ENCODE results near the gene KLF4.
A peak's percentile ranks its signal among the peaks of the same experiment; 100 is the strongest.
"Not testable (repeated sequence)": the region's sequence is repeated elsewhere in the genome, so short reads cannot be mapped to it uniquely, and the experiment has no call there.

The KLF4 gene

DNA sequence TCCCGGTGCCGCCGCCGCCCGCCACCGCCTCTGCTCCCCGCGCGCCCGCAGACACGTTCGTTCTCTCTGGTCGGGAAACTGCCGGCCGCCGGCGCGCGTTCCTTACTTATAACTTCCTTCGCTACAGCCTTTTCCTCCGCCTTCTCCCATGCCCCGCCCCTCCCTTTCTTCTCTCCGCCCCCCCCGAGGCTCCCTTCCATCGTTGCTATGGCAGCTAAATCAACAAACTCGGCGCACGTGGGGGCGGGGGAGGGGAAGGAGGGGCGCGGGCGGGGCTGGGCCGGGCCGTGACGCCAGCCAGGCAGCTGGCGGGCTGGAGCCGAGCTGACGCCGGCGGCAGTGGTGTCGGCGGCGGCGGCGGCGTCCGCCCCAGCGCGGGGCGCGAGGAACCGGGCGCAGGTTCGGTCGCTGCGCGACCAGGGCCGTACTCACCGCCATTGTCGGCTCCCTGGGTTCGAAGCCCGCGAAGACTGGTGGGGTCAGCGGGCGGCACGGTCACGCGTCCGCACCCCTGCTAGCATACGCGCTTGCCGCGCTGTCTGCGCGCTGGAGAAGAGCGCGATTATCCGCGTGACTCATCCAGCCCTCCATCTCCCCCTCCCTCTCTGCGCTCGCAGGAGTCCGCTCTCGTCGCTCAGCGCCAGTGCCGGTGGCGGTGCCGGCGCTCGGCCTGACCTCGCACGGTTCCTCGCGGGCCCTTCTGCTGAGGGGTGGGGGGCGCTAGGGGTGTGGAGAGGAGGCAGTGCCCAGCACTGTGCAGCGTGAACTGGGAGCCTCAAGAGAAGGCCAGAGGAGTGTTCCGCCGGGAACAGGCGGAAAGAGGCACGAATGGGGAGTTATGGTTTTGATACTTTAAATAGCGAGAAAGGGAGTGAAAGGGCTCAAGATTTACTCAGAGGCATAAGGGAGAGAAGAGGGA is at the start of gene KLF4:
TSS of gene KLF4 (minus strand) at position 83 of the 919 bp plus-strand sequence. CDS start 597 bp downstream, outside the sequence.
- peak; percentile 59 to 64 for DNase-seq (ENCODE audit: low read depth in 2 of 2)

DNA sequence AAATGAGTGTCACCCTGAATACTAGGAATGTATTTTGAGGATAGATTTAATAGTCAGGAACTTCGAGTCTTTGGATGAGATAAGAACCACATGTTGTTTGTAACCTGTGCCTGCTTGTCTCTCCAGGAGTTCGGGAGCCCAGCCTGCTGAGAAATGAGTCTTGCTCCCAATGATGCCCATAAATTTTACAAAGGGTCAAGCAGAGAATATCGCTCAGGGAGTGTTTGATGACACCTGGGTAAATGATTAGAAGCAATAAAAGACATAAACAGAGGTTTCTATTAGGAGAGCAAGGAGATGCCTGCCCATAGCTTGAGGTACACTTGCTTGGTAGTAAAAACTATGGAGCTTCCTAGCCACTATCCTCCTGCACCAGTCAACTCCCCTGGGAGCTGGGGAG is 46.9 kb upstream of the KLF4 start:
- no peak for DNase-seq (ENCODE audit: low read depth in 2 of 2)

DNA sequence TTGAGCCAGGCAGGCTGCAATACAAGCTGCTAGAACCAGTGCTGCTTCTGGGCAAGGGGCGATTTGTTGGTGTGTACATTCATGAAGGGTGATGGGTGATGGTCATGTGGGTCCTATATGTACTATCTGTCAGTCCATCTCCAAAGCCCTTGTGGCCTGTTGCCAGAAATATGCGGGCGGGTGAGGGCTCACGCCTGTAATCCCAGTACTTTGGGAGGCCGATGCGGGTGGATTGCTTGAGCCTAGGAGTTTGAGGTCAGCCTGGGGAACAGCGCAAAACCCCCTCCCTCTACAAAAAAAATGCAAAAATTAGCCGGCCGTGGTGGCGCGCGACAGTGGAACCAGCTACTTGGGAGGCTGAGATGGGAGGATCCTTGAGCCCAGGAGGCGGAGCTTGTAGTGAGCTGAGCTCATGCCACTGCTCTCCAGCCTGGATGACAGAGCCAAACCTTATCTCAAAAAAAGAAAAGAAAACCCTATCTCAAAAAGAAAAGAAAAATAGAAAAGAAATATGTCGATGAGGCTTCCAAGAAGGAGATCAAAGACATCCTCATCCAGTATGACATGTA is 45.0 kb upstream of the KLF4 start:
- DNase-seq (ENCODE audit: low read depth in 2 of 2) = no peak

DNA sequence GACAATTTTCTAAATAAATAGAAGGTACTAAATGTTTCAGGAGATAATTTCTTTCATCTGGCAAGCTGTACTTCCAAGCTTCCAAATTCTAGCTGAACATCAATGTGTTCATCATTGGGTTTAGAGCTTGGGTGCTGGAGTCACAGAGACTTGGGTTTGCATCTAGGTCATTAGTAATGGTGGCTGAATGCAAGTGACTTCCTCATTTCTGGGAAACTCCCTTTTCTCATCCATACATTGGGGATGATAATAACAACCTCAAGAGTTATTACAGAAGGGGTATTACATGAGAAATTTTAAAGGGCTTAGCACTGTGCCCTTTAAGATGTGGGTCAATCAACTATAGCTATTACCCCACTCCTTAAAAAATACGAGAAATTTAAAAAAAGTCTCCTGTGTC is 41.1 kb upstream of the KLF4 start:
- no peak for DNase-seq (ENCODE audit: low read depth in 2 of 2)

DNA sequence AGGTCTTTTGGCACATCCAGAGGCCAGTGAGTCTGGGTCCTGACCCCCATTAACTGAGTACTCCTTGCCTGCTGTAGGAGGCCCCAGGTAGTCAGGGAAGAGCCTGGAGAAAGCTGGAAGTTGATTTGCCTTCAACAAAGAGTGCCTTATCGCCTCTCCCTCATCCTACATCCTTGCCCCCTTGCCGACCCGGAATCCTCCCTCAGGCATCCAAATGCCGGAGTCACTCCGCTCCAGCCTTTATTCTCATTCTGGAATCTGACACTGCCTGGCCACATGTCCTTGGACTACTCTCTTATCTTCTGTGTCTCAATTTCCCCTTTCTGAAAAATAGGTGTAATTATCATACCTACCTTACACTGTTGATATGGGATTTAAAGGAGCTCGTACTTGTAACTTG is 39.1 kb upstream of the KLF4 start:
- no peak for DNase-seq (ENCODE audit: low read depth in 2 of 2)

DNA sequence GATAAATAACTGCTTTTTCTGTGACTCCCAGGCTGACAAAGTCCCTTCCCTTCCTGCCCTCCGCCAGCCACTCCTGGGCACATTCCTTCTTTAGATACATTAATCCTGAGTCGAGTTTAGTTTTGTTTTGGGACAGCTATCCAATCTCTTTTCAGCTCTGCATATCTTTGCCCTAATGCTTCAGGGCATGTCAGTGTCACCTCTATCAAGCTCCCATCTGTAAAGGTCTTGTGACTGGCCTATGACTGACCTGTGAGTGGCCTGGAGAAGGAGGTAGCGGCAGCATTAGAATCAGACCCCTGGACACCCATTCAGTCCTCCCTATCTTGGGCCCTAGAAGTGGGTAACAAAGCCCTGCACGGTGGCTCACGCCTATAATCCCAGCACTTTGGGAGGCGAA is 34.0 kb upstream of the KLF4 start:
- DNase-seq (ENCODE audit: low read depth in 2 of 2) = no peak

DNA sequence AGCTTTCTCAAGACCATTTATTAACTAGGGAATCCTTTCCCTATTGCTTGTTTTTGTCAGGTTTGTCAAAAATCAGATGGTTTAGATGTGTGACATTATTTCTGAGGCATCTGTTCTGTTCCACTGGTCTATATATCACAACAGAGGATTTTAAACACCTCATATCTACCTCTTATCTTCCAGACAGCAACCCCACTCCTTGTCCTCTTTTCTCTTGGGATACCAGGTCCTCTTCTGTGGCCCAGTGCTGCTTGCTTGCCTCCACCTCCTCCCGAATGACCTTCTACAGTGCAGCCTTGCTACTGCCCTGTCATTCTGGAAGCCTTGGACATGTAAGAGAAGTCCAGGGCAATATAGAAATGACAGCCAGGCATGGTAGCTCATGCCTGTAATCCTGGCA is 30.6 kb upstream of the KLF4 start:
- DNase-seq (ENCODE audit: low read depth in 2 of 2) = no peak

DNA sequence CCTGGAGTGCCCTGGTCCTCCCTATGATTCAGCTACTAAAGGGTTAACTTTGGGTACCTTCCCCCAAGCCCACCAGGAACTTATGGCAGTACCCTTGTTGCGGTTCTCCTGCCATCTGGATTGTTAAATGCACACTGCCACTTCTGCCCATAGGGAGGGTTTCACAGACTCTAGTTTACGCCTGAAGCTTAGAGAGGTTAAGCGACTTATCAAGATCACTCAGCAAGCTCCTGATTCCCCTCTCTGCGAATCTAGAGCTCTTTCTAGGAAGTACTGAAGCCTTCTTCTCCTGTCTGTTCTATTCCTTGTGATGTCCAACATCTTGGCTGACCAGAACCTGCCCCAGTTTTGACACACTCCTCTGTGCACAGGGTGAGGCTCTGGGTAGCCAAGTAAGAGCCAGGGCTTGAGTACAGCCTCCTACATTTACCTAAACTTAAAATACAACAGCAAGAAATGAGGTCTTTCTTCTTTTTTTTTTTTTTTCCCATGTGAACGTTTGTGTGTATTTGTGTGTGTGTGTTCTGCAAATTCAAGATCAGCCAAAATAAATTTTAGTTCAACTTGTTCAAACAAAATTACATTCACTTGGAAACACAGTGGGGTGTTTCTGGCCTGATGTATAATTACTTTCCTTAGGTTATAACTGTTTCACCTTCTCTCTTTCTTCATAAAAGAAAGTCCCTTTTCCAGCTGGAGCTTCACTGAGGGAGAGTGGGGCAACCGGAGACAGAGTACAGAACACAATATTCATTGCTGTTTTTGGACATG is 28.7 kb upstream of the KLF4 start:
- no peak for DNase-seq (ENCODE audit: low read depth in 2 of 2)

DNA sequence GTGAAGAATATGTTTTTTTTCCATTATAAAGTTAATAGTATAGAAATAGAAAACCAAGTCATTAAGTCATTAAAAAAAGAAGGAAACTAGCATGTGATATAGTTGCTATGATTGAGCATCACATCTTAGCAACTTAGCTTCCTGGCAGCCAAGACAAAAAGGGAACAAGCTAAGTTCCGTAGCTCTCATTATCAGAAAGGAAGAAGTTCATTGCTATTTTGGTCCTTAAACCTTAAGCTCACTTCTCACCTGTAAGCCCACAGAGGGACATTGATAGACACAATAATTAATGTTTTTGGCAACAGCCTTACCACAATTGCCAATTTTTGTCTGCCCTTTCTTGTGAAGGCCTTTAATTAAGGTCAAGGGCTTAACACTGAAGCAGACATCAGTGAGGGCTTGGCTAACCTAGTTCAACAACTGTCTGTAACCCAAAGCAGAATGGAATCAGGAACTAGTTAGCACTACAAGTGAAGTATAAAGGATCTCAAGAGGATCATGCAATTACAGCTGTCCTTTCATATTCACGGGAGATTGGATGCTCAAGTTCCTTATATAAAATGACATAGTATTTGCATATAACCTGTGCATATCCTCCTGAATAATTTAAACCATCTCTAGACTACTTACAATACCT is 24.0 kb upstream of the KLF4 start:
- DNase-seq (ENCODE audit: low read depth in 2 of 2) = no peak

DNA sequence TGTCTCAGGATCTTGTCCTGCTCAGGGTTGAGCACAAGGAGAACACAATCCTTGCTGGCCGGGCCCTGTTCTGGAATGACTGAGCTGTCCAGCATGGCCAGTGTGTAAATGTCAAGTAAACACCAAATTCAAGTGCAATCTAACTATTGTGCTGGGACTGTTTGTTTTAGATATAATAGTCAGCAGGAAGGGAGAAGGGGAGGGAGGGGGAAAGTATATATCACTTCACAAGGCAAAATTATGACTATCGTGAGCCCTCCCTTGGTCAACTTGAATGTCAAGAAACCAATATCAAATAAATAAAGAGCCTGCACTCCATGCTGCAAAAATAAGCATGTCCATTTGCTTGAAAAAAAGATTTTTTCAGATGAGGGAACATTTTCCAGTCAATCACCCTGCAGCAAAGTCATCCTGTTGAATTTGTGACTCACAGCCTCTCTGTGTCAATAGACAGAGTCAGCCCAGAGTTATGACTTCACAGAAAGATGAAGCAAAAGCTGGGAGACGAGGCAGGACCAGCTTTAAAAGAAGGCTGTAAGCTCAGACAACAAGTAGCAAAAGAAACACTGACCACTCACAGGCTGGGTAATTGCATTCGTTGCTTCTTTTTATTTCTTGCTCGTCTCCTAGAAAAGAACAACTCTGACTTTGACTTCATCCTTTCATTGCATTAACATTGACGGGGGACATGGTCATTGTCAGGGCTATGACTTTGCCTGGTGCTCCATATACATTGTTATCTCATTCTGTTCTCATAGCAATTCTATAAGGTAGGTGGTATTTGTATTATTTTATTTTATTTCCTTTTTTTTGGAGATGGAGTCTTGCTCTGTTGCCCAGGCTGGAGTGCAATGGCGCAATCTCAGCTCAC is 15.3 kb upstream of the KLF4 start:
- DNase-seq (ENCODE audit: low read depth in 2 of 2) = no peak

DNA sequence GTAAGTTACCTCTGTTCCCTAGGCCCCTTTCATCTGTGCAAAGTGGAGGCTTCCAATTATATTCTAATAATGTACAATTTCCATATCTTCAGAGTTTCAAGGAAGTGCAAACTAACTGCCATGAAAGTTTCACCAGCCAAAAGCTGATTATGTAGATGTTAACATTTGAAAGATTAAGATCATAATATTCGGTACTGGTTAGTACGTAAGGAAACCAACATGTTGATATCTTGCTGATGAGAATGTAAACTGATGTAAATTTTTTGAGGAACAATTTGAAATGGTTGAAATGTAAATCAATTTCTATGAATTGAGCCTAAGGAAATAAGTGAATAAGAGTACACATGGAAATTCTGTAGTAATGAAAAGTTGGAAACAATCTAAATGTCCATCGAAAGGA is 12.9 kb upstream of the KLF4 start:
- DNase-seq (ENCODE audit: low read depth in 2 of 2) = no peak

DNA sequence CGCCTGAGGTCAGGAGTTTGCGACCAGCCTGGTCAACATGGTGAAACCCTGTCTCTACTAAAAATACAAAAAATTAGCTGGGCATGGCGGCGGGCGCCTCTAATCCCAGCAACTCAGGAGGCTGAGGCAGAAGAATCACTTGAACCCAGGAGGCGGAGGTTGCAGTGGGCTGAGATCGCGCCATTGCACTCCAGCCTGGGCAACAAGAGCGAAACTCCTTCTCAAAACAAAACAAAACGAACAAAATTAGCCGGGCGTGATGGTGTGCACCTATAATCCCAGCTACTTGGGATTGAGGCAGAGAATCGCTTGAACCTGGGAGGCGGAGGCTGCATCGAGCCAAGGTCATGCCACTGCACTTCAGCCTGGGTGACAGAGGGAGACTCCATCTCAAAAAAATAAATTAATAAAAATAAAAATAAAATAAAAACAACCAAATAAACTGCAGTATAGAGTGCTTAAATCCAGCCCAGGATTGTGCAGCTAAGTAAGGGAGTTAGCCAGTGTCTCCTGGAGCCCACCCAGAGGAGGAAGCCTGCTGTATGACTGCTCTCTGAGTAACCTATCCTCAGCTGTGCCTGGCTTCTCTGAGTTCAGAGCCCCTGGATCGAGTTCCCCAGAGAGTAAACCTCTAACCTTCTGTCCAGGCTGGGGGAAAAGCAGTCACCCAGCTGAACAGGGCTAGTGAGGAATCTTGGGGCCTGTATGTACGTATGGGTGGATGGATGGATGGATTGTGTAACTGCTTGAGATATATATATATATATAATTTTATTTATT is 11.0 kb upstream of the KLF4 start:
- DNase-seq (ENCODE audit: low read depth in 2 of 2) = not testable (repeated sequence)

DNA sequence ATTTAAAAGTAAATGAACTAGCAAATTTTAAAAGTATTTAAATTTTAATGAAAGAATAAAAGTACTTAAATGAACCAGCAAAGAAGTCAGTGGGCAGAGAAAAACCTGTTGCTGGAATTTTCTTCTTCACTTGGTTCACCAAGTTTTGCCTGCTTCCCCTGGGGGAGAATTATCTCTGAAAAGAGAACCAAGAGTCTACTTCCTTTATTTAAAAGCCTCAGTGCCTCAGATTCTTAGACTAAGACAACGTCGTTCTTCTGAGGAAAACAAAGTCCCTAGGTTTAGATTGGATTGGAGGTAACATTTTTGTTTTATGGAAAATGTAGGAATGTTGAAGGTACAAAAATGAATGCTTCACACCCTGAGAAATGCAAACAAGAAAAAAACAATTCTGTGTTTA is 7.4 kb upstream of the KLF4 start:
- DNase-seq (ENCODE audit: low read depth in 2 of 2) = no peak

DNA sequence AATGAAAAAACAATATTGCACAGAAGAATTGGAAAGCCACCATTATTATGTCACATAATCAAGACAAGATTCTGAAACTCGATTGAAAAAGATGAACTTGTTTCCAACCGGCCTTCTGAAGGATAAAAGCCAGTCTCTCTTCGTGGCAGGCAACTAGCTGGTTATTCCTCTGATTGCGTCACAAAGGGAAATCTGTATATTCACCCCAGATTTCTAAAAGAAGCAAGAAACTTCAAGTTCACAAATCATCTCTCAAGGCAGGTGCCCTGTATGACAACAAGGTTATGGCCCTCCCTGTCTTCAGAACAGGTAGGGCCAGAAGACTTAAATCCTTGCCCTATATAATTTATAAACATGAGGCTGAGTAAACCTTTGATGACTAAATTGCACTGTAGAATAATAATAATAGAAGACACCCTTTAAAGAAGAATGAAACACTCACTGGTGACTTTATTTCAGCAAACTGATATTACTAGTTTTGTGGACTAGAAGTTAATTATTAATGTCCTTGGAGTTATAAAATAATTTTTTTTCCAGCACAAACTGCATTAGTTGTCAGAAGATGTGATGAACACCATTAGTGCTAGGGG is 2.9 kb upstream of the KLF4 start:
- no peak for DNase-seq (ENCODE audit: low read depth in 2 of 2)

DNA sequence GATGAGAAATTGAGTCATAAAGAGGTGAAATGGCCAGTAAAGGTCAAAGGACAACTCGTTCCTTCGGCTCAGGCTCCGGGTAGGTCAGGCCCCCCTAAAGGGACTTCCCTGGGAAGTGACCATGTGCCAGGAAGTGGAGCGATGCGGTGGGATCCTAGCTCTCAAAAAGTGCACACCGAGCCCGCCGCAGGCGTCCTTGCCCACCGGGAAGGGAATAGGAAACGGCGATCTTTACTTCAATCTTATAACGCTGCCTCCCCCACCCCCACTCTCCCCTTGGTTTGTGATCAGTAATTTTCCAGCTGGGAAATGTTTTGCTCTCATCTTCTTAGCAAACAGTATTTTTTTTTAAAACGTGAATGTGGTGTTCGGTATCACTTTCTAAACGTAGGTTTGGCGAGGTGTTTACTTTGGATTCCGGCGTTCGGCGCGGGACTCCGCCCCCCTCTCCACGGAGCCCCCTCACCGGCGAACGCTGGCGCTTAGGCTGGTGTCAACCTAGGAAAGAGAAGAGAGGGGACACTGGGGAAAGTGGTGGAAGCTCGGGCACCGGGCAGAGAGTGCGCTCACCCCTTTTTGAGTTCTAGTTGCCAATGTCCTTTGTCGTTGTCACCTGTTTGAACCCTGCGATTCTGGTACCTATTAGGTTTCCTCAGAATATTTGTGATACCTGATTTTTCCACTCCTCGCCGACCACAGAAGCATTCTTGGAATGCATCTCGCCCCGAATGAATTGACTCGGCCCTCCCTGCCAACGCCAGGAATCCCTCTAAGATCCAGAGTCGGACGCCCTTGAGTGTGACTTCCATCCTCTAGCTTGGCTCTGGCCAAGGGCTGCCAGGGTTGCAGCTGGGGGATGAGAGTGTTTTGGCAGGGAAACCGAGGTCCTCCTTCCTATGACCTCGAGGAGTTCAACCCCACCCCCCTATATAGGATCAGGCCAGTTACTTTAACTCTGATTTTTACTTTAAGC is 1.8 kb upstream of the KLF4 start:
- DNase-seq (ENCODE audit: low read depth in 2 of 2) = no peak

DNA sequence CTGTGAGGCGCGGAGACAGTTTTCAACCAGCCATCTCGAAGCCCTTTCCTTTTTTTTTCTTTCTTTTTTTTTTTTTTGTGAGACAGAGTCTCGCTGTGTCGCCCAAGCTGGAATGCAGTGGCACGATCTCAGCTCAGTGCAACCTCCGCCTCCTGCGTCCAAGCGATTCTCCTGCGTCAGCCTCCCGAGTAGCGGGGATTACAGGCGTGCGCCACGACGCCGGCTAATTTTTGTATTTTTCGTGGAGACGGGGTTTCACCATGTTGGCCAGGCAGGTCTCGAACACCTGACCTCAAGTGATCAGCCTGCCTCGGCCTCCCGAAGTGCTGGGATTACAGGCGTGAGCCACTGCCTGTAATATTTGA is 1.0 kb upstream of the KLF4 start:
- DNase-seq (ENCODE audit: low read depth in 2 of 2) = not testable (repeated sequence)

DNA sequence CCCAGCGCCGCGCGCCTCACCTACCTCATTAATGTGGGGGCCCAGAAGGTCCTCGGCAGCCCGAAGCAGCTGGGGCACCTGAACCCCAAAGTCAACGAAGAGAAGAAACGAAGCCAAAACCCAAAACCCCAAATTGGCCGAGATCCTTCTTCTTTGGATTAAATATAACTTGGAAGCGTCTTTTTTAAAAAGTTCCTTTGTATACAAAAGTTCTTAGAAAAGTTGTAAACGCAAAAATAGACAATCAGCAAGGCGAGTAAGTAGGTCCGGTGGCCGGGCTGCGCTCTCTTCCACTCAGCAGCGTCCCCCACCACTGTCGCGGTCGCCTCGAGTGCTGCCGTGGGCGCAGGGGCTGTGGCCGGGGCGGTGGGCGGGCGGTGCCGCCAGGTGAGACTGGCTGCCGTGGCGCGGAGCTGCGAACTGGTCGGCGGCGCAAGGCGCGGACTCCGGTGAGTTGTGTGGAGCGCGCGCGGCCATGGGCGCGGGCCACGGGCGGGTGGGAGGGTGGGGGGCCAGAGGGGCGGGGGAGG is 360 bp downstream of the KLF4 start:
- DNase-seq (ENCODE audit: low read depth in 2 of 2) = no peak

DNA sequence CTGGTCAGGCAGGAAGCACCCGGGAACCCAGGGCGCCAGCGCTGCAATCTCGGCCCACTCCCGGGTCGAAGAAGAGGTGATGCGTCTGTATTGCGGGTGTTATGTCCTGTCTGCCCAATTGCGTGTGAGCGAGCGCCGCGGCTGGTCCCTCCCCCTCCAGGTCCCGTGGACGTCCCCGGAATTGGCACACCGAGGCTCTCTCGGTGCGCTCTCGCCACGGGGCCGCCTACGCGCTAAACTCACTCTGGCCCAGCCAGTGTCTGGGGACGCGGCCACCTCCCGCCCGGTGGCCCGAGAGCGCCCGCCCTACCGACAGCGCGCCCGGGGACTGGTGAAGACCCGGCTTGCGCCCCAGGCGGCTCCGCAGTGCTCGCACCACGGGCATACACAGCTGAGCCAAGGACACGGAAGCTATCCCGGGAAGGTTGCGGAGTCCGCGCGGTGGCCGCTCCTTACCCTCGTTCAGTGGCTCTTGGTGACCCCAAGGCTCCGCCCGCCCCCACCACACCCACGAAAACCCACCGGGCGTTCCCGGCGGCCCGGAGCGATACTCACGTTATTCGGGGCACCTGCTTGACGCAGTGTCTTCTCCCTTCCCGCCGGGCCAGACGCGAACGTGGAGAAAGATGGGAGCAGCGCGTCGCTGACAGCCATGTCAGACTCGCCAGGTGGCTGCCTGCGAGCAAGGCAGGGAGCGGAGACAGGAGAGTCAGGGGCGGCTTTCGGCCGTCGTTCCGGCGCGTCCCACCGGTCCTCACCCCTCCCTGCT is 1.0 kb downstream of the KLF4 start:
- no peak for DNase-seq (ENCODE audit: low read depth in 2 of 2)
